Fibroblast of lung (primary cell): Measurements from ENCODE around the gene PLA2G4B.

Source experiments
- CTCF ChIP-seq, 2 donors: IDR thresholded peaks in 1 of 2; conservative IDR thresholded peaks in 1 of 2; 1 replicate in 1 of 2; 2 replicates in 1 of 2; pipeline ENCODE4 v1.5.1; 2011 to 2012; ENCODE audit warnings: low read length in 2 of 2, control low read depth in 1 of 2, inconsistent platforms in 1 of 2, low read depth in 1 of 2, mild to moderate bottlenecking in 1 of 2
- EZH2 ChIP-seq: IDR thresholded peaks from 2 replicates; pipeline ENCODE4 v1.5.1; 2012; ENCODE audit warnings: low read length, control low read depth, mild to moderate bottlenecking; ENCODE audit errors: missing control alignments

- TF ChIP-seq EZH2 (no peak), CTCF (conservative IDR thresholded peaks at IDR 0.05 in 1 of 2, IDR thresholded peaks at IDR 0.05 in 1 of 2; ENCODE audit: low read depth in 1 of 2, low read length in 2 of 2) (no peak)
Measured at GRCh38 chr15:41873711-41874110, 35.1 kb downstream of the PLA2G4B start.
